Hepatic stellate cell (primary cell): Measurements from ENCODE around the gene SH3PXD2A.
A peak's percentile ranks its signal among the peaks of the same experiment; 100 is the strongest.

Experiments
- DNase-seq: peaks from one replicate; pipeline ENCODE4 v3.0.0; 2011; ENCODE audit warnings: low spot score

The SH3PXD2A gene

DNA sequence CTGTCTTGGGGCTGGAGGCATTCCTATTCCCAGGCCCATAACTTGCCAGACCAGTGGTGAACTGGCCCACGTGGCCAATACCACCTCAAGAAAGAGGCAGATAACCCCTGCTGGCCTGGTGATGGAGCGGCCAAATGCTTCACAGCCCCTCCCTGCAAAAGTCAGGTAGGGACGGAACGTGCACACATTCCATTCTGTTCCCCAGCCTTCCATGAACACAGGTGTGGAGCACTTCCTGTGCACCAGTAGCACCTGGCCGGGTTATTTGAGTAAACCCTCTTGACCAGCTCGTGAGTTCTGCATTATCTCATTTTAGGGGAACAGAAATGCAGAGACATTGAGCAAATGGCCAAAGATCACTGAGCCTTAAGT, 134.4 kb downstream of the SH3PXD2A start:
- no peak for DNase-seq

DNA sequence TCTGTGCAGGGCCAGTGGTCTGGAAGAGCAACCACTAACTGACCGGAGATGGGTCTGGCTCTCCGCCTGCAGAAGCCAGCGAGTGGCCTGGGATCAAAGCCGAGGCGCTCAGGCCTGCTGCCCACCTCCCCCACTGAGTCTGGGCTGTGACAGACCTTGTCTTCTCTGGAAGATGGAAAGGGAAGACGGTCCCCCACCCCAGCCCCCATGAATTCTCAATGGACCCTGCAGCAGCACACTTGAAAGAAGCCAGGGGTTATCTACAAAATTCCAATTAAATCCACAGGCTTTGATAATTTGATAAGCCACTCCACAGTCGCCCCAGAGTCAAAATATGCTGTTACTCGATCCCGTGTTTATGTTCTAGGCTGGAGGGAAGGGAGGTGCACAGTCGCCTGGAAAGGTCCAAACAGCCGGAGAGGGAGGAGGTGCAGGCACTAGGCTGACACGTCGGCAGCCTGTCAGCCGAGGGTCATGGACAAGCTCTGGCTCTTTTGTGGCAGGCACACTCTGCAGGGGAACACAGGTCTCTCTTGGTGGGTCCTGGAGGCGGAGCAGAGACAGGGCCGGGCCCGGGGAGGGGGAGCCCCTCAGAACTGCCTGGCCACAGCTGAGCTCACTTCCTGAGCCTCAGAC, 134.9 kb downstream of the SH3PXD2A start:
- DNase-seq: no peak

DNA sequence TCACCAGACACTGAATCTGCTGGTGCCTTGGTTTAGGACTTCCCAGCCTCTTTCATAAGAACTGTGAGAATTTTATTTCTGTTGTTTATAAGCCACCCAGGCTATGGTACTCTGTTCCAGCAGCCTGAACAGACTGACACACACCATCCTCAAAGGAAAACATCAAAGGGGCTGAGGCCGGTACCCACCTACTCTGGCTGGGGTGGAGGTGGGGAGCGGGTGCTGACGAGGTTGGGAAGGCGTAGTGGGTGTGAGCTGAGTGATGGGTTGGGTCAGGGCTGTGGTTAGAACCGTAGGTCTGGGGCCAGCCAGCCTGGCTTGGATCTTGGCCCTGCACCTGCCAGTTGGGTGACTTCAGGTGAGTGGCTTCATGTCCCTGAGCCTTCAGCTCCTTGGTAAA, 136.3 kb downstream of the SH3PXD2A start:
- no peak for DNase-seq

DNA sequence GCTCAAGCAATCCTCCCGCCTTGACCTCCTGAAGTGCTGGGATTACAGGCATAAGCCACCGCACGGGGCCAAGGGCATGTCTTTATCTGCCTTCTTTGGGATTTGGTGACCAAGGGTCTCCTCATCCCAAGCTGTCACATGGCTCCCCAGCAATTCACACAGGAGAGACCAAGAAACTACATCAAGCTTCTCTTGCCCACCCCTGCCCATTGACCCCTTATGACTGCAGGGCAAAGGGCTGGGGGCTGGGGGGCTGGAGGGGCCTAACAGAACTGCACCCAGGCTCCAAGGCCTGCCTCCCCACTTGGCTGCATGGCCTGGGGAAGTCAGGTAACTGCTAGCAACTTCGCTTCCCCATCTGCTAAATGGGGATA, 137.1 kb downstream of the SH3PXD2A start:
- DNase-seq: no peak

DNA sequence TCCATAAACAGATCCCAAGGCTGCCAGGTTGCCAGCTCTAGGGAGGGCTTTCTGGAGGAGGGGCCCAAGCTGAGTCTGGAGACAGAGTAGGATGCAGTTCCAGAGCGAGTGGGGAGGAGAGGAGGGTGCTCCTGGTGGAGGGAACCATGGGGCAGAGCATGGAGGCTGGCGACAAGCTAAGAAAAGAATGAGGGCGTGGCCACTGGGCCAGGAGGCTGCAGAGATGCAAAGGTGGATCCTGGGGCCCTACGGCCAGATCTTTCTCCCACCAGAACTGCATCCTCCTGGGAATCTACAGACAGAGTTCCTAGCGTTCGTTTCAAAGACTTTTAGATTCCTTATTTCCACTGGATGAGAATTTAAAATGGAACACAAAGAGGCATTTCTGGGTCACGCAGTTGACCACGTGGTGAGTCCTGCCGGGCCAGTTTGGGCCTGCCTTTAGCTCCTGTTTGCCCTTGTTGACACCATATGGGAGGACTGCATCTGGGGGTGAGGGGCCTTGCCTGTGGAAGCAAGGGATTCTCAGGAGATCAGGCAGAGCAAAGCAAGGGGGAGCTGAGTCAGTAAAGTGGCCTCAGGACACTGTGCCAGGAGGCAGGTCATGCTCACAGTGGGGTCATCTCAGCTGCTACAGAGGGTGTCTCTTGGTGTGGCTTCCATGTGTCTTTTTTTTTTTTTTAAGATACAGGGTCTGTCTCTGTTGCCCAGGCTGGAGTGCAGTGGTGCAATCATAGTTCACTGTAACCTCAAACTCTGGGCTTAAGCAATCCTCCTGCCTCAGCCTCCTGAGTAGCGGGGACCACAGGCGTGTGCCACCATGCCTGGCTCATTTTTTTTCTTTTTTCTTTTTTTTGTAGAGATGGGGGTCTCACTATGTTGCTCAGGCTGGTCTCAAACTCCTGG, 137.8 kb downstream of the SH3PXD2A start:
- DNase-seq: no peak

DNA sequence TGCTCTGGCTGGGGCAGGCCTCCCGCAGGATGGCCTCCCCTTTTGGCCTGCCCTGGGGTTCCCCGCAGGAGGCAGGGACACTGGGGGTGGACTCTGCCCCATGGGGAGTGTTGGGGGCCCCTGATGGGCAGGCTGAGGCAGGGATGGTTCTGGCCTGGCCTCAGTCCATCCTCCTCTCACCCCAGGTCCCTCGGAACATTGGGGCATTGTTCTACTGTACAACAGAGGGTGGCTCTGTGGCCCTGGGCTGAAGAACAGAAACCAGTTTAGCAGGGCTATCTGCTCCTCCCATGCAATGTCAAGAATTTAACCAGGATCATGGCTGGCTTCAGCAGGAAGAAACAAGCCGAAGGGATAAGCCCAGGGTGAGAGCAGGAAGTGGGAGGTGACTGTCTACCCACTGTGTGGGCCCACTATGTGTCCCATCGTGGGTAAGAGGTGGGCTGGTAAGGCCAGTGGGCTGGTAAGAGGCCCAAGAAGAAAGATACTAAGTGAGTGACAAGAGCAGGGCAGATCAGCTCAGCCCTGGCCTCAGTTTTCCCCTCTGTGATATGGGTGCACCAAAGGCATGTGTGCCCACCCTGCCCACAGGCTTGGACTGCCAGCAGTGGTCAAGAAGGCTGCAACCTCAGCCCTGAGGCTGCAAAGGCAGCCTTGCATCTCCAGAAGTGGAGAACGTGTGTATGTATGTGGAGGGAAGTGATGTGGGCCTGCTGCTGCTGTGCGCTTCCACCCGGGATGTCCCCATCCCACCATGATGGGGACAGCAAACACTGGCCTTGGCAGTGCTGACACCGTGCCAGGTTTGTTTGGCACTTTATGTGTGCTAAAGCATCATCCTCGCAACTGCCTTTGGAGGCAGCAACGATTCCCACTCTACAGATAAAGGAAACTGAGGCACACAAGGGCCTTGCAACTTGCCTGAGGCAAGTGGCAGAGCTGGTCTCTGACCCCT, 138.9 kb downstream of the SH3PXD2A start:
- no peak for DNase-seq

DNA sequence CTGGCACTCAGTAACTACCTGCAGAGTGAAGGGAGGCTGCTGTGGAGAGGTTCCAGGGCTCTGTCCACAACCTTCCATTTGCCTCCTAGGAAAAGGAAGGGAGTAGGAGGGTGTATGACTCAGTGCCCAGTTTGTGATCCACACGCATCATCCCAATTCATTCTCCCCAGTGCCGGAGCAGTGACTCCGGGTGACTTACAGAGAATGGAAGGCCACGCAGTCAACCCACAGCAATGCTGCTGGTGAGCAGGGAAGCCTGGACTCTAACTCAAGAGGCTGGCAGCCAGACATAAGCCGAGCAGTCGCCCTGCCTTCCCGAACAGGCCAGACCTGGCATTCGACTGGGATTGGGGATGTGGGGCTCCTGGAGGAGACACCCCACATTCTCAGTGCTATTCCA, 139.9 kb downstream of the SH3PXD2A start:
- DNase-seq: peak; percentile 97

DNA sequence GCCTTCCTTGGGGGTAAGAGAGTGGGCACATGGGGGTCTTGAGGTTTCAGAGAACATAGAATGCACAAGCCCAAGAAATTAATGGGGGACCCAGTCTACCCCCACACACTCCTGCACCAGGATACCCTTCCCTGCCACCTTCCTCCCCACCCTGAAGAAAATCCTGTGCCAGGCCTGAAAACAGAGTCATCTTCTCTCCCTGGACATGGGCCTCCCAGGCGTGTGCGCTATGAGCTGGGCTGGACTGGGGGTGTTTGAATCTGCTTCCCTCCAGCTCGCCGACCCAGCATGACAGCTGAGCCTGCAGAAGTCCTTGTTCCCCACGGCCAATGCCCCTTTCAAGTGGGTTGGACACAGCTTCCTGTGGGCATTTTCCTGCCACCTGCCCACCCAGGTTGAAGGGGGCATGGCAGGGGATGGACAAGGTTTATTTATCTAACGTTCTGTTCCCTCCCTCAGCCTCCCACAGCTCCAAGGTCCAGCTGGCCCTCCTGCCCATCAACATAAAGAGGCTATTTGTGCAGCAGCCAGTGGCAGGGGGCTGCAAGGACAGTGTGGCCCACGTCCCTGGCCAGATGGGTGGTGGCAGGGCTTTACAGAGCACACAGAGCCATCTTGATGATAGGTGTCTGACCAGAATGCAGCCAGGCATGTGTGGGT, 141.0 kb downstream of the SH3PXD2A start:
- no peak for DNase-seq

DNA sequence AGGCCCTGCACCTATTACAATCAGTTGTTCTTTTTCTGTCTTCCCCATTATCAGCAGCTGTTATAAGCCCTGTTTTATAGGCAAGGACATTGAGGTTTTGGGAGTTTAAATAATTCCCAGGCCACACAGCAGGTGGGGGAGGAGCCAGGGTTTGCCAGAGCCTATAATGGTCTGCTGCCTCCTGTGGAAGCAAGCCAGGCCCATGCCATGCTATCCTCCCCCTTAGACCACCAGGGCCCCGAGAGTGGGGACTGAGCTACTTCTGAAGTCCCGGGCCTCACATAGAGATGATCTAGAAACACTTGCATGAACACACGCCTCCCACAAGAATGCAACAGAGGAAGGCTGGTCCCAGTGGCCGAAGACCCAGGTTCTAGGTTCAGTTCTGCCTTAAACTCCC, 141.7 kb downstream of the SH3PXD2A start:
- no peak for DNase-seq

DNA sequence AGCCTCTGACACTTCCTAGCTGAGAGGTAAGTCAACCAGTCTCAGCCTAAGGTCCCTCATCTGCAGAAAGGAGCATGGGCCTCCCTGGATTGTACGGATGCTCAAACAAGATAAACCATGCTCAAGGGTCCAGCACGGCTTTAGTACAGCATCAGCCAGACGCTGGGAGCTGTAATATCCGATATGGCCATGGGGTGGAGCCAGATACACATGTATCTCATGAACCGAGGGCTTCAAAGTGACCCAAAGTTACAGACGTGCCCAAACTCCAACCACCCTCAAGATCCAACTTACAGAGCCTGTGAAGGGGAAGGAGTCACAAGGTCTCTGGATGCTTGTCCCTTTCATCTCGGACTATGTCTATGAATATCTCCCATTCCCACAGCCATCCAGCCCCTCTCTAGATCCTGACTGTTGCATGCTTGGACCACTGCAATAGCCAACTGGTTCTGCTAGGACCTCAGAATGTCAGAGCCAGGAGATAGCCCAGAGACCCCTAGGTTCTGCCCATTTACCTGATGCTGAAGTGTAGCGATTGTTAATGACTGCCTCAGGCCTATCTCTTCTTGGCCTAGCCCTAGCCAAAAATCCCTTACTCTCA, 142.4 kb downstream of the SH3PXD2A start:
- peak; percentile 76 for DNase-seq

DNA sequence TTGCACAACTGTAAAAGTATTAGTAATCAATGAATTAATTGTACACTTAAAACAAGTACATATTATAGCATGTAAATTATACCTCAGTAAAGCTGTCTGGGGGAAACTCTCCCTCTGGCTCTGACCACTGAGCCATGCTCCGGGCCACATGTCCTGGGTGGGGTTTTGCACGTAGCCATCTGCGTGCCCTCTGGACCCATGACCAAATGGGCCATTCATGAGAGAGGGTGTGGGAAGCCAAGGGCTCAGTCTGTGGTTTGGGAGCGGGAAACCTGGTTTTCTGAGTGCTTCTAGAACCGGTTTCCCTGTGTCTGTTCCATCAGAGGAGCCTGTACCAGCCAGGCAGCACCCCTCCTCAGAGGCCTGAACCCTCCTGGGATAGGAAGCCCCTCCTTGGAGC, 143.2 kb downstream of the SH3PXD2A start:
- no peak for DNase-seq

DNA sequence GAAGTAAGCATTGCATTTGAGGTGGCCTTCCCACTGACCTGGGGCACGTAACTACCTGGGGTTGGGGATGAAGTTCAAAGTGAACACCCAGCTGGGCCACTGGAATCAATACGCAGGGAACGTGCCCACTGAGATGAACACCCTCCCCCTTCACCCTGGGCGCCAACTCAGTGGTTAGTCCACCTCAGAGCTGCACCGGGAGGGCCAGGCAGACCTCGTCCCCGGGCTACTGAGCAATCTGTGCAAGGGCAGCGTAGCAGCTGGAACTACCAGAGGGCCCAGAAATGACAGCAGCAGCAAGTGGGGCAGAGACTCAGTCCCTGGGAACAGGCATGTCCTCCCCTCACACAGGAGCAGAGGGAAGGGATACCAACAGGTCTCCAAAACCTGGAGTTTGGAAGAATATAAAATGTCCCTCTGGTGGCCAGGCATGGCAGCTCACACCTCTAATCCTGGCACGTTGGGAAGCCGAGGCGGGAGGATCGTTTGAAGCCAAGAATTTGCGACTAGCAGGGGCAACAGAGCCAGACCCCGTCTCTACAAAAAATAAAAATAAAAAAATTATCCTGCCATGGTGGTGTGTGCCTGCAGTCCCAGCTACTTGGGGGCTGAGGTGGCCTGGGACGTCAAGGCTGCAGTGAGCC, 143.9 kb downstream of the SH3PXD2A start:
- no peak for DNase-seq

DNA sequence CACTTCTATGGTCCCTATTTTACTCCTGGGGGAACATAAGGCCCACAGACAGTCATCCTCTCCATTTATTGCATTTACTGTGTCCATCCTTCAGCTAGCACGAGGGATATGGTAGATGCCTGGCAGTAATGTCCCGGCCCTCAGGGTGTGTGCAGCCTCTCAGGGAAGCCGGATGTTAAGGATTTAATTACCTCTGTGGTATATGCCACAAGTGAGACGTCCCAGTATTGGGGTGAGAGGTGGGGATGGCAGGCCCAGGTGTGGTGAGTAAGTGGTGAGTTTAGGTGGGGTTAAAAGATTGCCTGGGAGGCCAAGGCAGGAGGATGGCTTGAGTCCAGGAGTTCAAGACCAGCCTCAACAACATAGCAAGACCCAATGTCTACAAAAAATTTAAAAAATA, 144.9 kb downstream of the SH3PXD2A start:
- DNase-seq: no peak

DNA sequence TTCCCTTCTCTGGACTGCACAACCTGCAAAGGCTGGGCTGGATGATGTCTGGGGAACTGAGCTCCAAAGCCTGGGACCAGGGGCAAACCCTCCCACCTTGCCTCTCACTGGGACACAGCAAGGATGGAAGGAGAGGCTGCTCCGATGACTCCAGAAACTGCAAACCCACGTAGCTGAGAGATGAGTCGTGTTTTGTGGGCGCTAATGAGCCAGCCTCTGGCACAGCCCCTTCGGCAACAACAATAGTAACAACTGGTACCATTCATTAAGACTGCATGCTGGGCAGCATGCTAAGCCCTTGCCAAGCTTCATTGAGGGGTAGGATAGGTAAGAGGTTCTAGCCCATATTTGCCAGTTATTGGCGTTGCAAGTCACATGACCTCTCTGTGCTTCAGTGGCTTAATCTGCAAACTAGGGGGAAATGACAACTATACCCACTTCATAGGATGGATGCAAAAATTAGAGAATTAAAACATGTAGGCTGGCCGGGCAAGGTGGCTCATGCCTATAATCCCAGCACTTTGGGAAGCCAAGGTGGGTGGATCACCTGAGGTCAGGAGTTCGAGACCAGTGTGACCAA, 145.9 kb downstream of the SH3PXD2A start:
- peak; percentile 80 for DNase-seq

DNA sequence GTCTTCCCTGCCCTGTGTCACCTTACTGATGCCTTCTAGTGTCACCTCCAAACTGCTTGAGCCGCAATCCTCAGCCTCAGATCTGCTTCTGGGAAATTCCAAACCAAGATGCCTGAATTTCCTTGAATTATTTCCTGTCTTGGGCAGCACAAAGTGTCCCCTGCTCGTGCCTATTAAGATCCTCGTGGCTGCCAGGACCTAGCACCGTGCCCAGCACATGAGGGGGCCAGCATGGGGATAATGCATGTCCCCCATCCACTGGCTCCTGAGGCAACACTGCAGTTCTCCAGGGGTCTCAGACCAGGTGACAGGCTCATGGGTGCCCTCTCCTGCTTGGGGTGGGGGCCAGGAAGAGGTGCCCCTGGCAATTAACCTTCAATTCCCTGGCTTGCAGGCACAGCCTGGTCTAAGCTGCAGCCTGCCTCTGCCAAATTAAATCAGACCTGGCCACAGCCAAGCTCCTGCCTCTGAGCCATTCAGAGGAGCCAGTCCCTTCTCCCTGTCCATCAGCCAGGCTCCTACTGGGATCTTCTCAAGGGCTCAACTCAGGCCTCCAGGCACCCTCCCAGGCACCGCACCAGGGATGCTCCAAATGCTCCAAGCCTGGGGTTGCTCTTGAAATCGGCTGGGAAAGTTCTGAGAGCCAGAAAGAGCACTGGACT, 146.6 kb downstream of the SH3PXD2A start:
- no peak for DNase-seq

DNA sequence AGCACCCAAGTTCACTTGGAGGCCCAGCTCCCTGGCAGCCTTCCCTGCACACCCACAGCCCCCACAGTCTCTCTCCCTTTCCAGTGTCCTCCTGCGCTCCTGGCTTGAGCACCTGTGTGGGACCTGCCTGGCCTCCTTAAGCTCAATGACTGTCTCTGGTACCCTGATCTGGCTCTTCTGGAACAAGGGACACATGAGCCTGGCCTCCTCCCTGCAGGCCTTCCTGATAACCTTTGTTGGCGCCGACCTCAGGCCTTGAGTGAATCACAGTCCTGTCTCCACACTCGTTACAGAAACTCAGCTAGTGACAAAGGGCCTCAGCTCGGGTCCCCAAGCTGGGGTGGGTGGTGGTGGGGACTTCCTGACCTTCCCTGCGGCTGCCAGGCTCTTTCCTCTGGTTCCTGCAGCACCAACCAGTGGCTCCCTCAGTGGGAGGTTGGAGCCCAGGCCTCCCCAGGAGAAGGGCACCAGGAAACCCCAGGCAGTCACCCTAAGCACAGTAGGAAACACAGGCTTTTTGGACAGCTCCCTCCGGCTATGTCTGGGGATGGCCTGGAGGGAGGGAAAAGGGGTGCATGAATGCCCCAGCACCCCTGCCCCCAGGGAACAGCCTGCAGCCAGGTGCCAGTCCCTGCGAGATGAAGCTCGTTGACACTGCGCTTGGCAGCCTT, 147.3 kb downstream of the SH3PXD2A start:
- DNase-seq: no peak

DNA sequence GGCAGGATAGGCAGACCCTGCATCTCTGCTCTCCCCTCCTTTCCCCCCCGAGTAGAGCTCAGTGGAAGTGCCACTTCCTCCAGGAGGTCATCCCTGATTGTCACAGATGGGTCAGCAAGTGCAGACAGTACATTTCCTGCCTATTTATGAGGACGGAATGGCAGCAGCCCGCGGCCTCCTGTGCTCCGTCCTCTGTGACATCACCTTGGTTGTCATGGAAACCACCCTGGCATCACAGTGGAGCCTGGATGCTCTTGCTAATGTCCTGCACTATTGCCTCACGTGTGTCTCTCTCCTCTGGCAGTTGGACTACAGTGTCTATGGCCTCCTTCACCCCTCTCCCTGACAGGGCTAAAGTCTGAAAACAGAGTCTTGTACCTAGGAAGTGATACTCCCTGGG, 148.6 kb downstream of the SH3PXD2A start:
- DNase-seq: no peak

DNA sequence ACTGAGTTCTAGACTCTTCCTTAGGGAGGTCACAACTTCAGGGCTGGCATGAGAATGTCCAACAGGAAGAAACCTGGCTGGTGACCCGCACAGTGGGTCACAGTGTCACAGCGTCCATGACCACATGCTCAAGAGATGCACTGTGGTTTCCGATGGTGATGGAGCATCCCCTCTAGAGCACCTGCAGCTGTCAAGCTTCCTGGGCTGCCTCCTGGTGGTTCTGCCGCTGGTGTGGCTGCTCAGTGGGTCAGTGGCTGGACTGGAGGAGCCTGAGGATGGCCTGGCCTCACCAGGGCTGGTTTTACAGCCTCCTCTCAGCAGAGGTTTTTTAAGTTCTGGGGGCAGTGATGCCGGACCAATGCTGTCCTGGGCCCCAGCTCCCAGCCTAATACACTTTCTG, 149.3 kb downstream of the SH3PXD2A start:
- DNase-seq: no peak
